Measurements from ENCODE around the gene CDV3.

The CDV3 gene

DNA sequence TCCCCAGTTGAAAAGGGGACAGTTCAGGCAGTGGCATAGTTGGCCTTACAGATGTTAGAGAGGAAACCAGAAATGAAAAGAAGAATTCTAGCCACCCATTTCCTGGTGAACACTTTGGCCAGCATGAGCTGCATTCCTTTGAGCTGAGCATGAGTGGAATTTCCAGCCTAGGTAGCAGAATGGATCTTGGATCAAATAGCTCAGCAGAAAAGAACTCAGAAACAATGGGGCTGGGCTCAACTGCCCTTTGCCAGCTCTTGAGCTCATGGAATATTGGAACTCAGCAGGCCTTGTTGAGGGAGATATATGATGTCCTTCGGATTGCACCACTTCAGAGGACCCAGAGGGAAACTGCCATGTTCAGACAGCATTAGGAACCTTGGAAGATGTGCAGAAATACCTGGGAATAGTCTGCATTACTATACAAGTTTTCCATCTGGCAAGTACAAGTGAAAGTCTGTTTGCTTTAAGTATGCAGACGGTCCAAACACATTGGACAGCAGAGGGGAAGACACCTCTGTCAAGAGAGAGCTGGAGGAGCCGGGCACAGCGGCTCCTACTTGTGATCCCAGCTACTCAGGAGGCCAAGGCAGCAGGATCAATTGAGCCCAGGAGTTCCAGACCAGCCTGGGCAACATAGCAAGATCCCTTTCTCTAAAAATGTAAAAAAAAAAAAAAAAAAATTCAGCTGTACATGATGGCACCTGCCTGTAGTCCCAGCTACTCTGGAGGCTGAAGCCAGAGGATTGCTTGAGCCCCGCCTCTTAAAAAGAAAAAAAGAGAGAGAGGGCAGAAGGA is 3.1 kb upstream of the CDV3 start:
- no peak for DNase-seq

DNA sequence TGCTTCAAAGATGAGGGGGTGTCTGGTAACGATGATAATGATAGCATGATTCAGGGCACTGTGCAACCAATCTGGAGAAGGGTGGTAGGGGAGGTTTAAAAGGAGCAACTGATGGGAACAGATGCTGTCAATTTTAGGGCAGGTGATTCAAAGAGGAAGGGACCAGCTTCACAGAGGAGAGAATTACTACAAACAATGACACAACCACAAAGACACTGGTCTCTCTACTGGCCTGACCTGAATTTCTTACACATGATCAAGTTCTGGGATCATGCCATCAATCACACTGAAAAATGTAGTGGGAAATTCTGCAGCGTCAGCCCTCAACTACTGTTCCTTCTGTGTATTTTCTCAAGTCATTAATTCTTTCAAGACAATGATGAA is 2.6 kb upstream of the CDV3 start:
- no peak for DNase-seq

DNA sequence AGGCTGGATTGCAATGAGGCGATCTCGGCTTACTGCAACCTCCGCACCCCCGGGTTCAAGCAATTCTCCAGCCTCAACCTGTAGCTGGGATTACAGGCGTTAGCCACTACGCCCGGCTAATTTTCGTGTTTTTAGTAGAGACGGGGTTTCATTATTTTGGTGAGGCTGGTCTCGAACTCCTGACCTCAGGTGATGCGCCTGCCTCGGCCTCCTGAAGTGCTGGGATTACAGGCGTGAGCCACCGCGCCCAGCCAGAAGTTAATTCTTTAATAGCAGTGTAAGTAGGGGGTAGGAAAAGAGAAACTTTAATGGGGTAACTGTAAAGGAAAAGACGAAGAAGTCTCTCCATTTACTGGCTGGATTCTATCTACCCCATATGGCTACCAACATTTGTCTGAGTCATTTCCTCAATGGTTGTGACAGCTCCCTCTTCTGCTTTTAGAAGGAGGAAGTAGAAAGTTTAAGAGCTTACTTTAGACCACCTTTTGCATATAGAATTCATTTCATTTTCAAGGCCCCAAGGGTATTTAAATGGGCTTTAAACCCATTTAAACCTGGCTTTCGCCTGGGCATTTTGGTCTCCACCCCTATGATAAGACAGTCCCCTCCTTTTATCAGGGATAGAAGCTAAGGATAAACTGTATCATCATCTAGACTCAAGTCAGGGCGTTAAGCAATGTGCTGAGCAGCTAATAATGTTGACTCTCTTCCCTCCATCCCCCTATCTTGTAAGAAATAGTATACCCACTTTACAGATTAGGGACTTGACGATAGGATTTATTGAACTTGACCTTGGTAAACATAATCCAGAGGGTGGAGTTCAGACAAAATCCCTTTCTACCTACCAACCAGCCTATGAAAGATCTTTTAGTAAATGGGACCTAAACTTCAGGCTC is 1.1 kb upstream of the CDV3 start:
- DNase-seq, result no peak

DNA sequence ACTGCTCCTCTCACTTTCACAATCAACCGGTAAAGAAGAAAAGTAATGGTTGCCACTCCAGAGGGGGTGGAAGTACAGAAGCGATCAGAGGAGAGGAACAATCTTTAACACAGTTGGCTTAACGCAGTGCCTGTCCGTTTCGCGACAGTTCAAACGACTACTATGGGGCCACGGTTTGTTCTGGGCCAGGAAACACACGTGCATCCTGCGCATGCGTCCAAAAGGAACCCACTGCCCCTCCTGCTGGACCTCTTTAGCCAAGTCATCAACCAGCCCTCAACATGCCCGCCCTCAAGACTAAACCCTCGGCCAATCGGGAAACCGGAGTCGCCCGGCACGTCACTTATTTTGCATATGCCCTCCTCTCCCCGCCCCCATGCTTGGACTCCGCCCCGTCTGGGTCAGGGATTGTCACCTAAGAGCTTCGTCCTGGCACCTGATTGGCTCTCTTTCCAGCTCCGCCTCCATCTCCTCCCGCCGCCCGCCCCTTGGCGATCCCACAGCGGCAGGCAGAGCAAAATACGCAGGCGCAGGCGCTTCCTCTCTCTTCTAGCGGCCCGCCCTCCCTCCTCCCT is 345 bp upstream of the CDV3 start:
- no peak for DNase-seq

DNA sequence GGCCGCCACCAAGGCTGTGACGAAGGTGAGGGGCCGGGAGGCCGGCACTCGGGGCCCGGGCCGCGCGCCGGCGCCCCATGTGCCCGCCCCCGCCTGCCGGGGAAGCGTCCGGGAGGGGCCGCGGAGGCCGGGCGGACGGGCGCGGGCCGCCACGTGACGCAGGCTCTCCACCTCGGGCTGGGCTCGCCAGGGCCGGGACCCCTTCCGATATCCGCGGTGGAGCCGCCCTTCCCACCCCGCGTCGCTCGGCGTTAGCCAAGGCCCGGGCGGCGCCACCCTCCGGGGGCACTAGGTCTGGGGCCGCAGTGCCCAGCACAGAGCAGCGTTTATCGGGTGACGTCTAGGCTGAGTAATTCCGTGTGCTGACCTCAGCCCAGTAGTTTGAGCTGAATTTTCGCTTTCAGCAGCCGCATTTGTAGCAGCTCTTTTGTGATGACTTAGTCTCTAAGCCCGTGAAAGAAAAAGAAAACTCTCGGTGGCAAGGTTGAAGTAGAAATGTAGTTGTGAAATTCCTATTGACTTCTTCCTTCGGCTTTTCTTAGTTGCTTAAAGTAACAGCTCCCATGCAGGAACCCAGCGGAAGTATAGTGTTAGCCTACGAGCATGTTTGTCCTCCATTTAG is 885 bp downstream of the CDV3 start:
- no peak for DNase-seq

DNA sequence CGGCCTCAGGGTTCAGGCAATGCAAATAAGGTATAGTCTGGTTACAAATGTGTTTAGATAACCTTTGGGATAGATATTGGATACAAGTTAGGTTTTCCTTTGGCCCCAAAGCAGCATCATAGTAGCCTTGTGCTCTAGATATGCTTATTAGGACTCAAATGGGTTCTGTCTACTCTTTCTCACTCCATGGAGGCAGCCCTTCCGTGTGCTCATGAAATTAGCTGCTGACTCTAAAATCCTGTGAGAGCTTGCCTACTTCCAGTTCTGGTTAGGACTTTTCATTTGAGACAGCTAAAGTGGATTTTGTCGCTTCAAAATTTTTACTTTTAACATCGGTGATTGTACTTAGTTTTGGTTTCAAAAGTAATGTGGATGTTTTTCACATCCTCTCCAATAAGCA is 1.6 kb downstream of the CDV3 start:
- no peak for DNase-seq

DNA sequence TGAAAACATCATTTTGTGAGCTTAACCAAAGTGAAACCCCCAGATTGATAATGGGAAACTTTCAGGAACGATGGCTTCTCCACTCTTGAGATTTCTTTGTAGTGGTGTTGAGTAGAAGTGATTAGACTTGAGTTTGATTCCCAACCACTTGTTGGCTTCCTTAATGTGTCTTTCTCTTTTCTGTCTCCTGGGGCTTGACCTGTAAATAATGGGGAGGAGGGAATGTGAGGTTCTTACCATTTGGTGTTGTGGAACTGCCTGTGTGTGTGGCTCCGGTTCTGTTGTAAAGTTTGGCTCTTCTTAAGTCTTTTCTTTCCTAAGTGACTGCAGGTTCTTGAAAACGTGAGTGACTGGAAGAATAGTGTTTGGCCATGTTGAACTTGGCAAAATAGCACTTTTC is 2.7 kb downstream of the CDV3 start:
- no peak for DNase-seq

DNA sequence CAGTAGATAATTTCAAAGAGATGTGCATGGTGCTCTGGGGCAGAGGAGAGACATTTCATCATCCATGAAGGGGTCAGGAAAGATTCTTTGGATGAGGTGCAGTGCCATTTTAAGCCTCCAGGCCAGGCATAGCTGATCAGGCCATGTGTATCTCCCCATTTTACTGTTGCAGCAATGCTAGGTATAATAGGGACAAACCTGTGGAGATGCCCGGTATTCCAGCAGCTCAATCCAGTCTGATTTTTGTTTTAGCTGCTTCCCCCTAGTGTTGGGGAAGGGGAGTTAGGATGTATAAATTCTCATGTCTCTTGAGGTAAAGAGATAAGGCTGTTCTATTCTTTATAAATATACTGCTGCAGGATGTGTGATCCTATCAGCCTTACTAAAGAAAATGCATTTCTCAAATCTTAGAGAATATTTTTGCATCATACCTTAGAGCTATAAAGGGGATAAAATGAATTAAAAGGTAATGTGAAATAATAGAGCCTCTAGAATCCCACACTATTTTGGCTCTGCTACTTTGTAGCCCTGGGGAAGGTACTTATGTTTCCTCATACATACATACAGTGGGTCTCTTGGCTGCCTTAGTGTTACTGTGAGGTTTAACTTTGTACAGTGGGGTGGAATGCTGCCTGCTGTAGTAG is 5.2 kb downstream of the CDV3 start:
- DNase-seq, result no peak

DNA sequence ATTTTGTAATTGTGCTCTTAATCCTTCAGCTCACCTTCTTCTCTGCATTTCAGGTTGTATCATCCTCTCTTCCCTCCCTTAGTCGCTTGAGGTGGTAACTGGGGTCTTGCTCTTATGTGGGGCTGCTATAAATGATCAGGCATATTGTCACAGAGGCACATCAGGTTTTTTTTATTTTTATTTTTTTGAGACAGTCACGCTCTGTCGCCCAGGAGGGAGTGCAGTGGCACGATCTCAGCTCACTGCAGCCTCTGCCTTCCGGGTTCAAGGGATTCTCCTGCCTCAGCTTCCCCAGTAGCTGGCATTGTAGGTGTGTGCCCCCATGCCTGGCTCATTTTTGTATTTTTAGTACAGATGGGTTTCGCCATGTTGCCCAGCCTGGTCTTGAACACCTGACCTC is 9.9 kb downstream of the CDV3 start:
- DNase-seq, result no peak

DNA sequence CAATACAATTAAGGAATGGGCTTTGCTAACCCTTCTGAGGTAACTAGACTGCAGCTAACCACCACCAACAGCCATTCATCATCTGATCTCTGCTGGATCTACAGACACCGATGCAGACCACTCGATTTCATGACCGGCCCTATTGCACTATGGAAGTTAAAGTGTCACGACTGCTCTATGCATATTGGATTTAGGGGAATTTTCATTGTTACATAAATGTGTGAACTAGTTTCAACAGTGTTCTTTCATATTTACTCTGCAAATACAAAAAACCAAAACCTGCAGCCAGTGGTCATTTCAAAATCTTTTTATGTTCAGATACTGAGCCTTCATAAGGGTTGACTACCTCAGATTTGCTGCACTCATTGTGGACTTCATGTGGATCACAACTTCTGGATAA is 14.5 kb downstream of the CDV3 start:
- DNase-seq, result no peak

DNA sequence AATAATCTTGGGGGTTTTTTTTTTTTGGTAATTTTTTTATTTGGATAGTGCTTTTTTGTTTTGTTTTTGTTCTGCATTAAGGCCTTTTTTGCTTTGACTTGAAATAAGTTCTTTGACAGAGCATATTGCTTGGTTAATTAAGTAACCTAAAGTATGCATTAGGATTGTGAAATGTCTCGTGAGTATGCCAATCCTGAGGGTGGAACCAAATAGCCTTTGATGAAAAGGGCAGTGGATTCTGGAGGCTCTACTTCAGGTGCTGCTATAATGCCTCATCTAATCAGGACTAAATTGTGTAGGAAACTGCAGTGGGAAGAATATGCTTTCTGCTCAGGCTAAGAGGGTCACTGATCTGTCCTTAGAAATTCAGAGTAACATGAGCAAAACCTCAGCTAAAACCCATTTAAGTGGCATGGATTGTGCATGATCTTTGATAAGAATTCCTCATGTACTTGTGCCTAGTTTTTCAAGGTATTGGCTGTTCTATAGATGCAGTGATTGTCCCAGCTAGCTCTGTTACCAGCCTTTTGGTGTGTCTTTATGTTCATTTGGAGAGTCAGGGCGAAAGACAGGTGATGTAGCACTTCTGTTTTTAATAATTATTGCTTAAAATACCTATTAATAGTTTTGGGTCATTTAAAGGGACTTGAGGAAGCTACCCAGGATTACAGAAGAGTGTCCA is 15.4 kb downstream of the CDV3 start:
- DNase-seq, result no peak

DNA sequence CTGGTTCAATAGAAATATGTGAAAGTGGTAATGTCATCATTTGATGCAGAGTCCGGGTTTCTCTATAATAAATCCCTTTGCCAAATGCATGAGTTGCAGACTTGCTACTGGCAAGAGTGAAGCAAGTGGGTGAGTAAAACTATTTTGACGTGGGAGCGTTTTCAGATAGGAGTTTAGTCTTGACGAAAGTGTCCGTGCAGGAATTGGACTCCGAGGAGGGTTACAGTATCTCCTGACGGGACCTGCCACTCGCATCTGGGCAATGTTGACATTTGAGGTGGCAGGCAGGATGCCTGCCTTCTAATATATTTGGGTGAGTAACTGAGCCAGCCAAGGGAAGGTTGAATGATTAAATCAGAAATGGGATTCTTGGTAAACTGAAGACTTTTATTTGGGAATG is 16.0 kb downstream of the CDV3 start:
- DNase-seq, result no peak

DNA sequence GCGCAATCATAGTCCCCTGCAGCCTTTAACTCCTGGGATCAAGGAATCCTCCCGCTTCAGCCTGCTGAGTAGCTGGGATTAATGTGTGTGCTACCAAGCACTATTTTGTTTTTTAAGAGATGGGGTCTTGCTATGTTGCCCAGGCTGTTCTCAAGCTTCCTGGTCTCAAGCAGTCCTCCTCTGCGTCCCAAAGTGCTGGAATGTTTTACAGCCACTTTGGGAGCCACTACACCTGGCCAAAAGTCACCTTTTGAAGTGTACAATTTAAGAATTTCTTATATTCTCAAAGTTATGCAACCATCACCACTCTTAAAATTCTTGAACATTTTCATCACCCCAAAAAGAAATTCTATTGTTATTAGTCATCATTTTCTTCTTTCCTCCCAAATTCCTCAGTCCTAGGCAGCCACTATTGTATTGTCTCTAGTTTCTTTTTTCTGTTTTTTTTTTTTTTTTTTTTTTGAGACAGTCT is 17.8 kb downstream of the CDV3 start:
- DNase-seq, result no peak

DNA sequence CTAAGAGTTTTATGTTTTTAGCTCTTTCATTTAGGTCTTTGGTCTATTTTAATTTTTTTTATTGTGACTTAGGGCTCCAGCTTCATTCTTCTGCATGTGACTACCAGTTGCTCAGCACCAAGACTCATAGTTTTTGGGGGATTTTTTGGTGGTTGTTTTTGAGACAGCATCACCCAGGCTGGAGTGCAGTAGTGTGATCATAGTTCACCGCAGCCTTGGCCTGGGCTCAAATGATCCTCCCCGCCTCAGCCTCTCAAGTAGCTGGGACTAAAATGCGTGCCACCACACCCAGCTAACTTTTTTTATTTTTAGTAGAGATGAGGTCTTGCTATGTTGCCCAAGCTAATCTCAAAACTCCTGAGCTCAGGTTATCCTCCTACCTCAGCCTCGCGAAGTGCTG is 19.4 kb downstream of the CDV3 start:
- no peak for DNase-seq

DNA sequence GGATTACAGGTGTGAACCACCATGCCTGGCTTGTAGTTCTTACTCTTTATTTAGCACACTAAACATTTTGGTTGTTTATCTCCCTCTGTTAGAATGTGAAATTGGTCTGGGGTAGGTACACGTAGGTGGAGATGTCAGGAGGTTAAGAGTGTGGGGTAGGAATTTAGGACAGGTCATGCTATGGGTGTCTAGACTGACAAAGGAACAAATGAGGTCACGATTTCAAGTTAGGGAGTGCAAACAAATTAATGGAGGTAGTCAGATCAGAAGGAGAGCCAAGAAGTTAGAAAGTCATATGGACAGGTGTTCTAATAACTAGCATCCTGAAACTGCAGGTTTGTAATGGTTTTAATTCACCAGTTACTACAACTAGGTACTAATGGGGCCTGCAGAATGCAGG is 19.8 kb downstream of the CDV3 start:
- DNase-seq, result no peak

DNA sequence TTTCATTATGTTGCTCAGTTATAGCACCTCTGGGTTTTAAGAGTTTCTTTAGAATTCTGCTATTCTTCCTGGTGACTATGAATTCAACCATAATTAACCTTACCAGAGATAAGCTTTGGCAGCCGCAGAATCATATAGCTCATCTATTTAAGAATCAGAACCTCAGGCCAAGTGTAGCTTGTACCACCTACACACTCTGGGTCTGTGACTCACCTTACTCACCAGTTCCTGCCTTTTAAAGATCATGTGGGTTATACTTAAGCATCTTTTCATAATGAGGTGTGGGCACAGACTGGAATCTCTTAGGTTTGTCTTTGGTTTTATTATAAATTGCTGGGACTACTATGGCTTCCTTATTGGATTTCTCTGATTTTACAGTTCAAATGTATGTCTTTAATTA is 21.9 kb downstream of the CDV3 start:
- DNase-seq, result no peak

DNA sequence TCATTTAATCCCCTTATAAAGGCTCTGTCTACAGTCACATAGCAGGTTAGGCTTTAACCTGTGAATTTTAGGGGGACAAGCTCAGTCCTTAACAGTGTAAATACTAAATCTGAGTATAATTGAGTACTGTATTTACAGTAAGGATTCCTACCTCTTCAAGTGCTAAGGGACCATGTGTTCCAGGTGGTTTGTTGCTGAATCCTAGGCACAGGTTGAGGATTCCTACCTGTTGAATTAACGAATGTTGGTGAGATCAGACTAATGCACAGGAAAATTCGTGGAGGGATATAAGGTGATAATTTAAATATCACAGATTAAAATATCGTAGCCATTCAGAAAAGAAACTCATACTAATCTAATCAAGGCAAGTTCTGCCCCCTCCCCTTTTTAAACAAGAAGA is 24.9 kb downstream of the CDV3 start:
- DNase-seq, result no peak

DNA sequence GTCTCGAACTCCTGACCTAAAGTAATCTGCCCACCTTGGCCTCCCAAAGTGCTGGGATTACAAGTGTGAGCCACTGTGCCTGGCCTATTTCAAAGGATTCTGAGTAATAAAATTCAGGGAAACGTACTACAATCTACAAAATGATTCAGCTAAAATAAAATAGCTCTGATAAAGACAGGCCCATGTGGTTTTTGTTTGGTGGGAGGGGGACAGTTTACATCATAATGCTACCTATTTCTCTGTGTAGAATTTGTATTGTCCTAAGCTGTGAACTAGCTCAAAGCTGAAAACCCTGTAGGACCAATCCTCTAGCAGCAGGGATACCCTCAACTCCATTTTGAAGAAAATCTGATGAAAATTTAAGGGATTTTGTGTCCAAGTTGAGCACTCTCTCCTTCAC is 25.8 kb downstream of the CDV3 start:
- DNase-seq, result no peak

DNA sequence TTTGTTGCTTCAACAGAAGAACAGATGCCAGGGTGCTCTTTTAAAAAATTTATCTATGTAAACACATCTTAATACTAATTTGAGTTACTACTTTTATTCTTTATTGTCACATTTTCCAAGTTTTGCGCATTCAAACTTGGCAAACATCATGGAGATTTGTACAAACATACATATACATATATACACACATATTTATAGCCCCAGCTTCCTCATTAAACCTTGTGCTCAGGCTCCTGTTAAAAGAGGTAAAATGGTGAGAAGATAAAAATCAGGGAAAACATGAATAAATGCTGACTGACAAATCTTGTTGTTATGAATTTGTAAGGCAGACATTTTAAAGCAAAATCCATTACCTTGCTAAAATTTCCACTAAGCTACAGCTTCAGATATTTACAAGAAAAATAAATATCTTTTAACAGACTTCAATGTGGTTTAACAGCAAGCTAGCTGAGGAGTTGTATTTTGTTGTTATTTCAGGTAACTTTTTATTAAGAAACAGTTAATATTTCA is 27.1 kb downstream of the CDV3 start:
- no peak for DNase-seq

DNA sequence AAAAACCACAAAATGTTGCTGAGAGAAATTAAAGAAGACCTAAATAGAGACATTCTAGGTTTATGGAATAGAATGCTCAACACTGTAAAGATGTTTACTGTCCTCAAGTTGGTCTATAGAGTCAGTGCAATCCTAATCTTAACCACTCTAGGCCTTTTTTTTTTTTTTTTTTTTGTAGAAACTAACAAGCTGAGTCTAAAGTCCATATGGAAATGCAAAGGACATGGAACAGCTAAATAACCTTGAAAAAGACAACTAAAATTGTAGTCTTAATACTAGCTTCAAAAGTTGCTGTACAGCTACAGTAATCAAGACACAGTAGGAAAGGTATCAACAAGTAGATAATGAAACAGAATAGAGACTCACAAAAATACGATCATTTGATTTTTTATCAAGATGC is 32.9 kb downstream of the CDV3 start:
- no peak for DNase-seq

DNA sequence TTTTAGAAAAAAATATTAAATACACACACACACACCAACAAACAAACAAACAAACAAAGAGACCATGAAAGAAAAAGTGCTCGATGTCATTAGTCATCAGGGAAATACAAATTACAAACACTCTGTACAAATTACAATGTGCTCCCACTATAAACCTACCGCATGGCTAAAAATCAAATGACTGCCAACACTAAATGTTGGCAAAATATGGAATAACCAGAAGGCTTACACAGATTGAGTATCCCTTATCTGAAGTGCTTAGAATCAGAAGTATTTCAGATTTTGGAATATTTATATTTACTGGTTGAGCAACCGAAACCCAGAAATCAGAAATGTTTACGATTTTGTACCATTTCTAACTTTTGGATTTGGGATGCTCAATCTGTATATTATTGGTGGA is 33.4 kb downstream of the CDV3 start:
- DNase-seq, result no peak

DNA sequence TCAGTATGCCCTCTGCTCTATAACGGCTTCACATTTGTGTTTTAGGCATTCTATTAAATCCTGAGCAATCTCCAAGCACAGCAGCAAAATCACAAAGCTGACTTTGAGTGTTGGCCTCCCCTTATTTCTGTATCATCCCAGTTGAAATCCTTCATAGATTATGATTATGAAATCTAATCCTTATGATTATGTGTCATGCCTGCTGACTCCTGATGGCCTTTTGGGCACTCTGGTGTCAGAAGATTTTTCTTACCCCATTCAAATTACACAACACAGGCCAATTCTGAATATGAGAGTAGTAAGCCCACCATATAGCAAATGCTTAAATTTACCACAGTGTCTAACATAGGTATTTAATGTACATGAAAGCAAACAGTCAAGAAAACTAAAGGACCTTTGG is 34.3 kb downstream of the CDV3 start:
- no peak for DNase-seq
